ENCODE measurements around the gene OR51F2. TPM values are rescaled to one million over a fixed set of nuclear protein-coding genes. Genes with fewer than 3 reads are reported as not detected.

OR51F2 gene
- not detected for total RNA-seq
- polyA plus RNA-seq (ENCODE audit: insufficient read depth, low read depth, low replicate concordance): not detected
- long read RNA-seq, donor 1: 0 reads
- long read RNA-seq, donor 2: 0 reads
- long read RNA-seq, donor 3: 0 reads
- long read RNA-seq, donor 4: 0 reads
- long read RNA-seq, donor 5: 0 reads
- long read RNA-seq, donor 6: 0 reads
- long read RNA-seq, donor 7: 0 reads
- long read RNA-seq, donor 8, partial matches to known transcripts: 0 of 1 reads
- long read RNA-seq, donor 8, other reads (novel, unspliced or antisense): 0 of 1 reads
- long read RNA-seq, donor 9: 0 reads
- long read RNA-seq, donor 10: 0 reads

GRCh38 chr11:4821021-4821420 lies at the start of gene OR51F2:
OR51F2 (plus strand) TSS chr11:4821321; CDS start chr11:4821422, 101 bp downstream.
- no peak for DNase-seq
- H3K4me1 ChIP-seq (ENCODE audit: control insufficient read depth in 2 of 3, insufficient read depth in 2 of 3, low read depth in 1 of 3, low read length in 3 of 3): no peaks in the 10 kb centered on the region
- no peaks in the 10 kb centered on the region for H3K9me3 ChIP-seq (ENCODE audit: control insufficient read depth in 2 of 3, insufficient read depth in 1 of 3, low read length in 3 of 3)
- H3K27ac ChIP-seq (ENCODE audit: low read depth in 2 of 2, low read length in 2 of 2): no peak within 1 kb of the TSS
- no peak for TF ChIP-seq CTCF (IDR thresholded peaks at IDR 0.05; ENCODE audit: borderline replicate concordance, extremely low read depth, insufficient read depth)
- intact Hi-C loops (cut with DNase I): no loop called here
- H3K36me3 ChIP-seq (ENCODE audit: control insufficient read depth in 2 of 3, insufficient read depth in 3 of 3, low read length in 3 of 3): no peaks in the 10 kb centered on the region
- FAIRE-seq: no peak
- no peak within 1 kb of the TSS for H3K4me3 ChIP-seq (ENCODE audit: low read length in 3 of 3)
- no peak within 1 kb of the TSS for H3K9ac ChIP-seq (ENCODE audit: low read length in 3 of 3)
- no peaks in the 10 kb centered on the region for H3K27me3 ChIP-seq (ENCODE audit: control insufficient read depth, insufficient read depth, low read length)

- intact Hi-C loops (cut with DNase I): no loop called here
- H3K4me1 ChIP-seq (ENCODE audit: control insufficient read depth in 2 of 3, insufficient read depth in 2 of 3, low read depth in 1 of 3, low read length in 3 of 3): no peaks in the 10 kb centered on the region
- H3K27ac ChIP-seq (ENCODE audit: low read depth in 2 of 2, low read length in 2 of 2): no peak overlapping the region
- no peaks in the 10 kb centered on the region for H3K9me3 ChIP-seq (ENCODE audit: control insufficient read depth in 2 of 3, insufficient read depth in 1 of 3, low read length in 3 of 3)
- H3K36me3 ChIP-seq (ENCODE audit: control insufficient read depth in 2 of 3, insufficient read depth in 3 of 3, low read length in 3 of 3): no peaks in the 10 kb centered on the region
- FAIRE-seq (no peak), DNase-seq (no peak)
- no peak overlapping the region for H3K9ac ChIP-seq (ENCODE audit: low read length in 3 of 3)
- no peak overlapping the region for H3K4me3 ChIP-seq (ENCODE audit: low read length in 3 of 3)
- H3K27me3 ChIP-seq (ENCODE audit: control insufficient read depth, insufficient read depth, low read length): no peaks in the 10 kb centered on the region
- TF ChIP-seq CTCF (IDR thresholded peaks at IDR 0.05; ENCODE audit: borderline replicate concordance, extremely low read depth, insufficient read depth): no peak
These were observed 38.7 kb upstream of the OR51F2 start for GRCh38 chr11:4782454-4782853.

GRCh38 chr11:4797206-4797605 lies 23.9 kb upstream of the OR51F2 start:
- FAIRE-seq (no peak), DNase-seq (no peak)
- intact Hi-C loops (cut with DNase I): no loop called here
- no peaks in the 10 kb centered on the region for H3K4me1 ChIP-seq (ENCODE audit: control insufficient read depth in 2 of 3, insufficient read depth in 2 of 3, low read depth in 1 of 3, low read length in 3 of 3)
- TF ChIP-seq CTCF (IDR thresholded peaks at IDR 0.05; ENCODE audit: borderline replicate concordance, extremely low read depth, insufficient read depth): no peak
- H3K27ac ChIP-seq (ENCODE audit: low read depth in 2 of 2, low read length in 2 of 2): no peak overlapping the region
- H3K9ac ChIP-seq (ENCODE audit: low read length in 3 of 3): no peak overlapping the region
- H3K9me3 ChIP-seq (ENCODE audit: control insufficient read depth in 2 of 3, insufficient read depth in 1 of 3, low read length in 3 of 3): no peaks in the 10 kb centered on the region
- no peak overlapping the region for H3K4me3 ChIP-seq (ENCODE audit: low read length in 3 of 3)
- H3K36me3 ChIP-seq (ENCODE audit: control insufficient read depth in 2 of 3, insufficient read depth in 3 of 3, low read length in 3 of 3): no peaks in the 10 kb centered on the region
- no peaks in the 10 kb centered on the region for H3K27me3 ChIP-seq (ENCODE audit: control insufficient read depth, insufficient read depth, low read length)

Data from kidney (tissue), 22 donors.